HG03108 (cell line): ENCODE results near the gene FSIP1.

ENCODE experiments used
- ATAC-seq: cut with Tn5 transposase; IDR thresholded peaks from one replicate; pipeline ENCODE4 v1.9.1; 2021; ENCODE audit warnings: moderate library complexity; ENCODE audit not compliant: unreplicated experiment

FSIP1 gene

DNA sequence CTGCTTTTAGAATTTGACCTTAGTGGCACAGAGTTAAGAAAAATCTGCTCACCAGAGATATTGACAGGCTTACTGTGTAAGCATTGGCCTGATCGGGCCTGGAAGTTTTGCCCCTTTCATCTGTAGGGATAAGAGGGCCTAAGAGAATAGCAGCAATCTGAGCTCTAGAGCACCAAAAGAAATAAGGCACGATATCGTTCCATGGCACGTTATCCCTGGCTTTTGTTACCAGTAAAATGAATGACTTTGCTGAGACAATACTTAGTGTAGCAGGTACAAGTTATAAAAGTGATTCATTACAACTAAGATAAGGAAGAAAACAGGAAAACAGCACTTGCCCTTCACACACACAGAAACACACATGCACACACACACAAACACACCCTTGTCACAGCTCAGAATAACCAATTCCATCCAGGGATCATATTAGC is 196.8 kb downstream of the FSIP1 start:
- no peak for ATAC-seq

DNA sequence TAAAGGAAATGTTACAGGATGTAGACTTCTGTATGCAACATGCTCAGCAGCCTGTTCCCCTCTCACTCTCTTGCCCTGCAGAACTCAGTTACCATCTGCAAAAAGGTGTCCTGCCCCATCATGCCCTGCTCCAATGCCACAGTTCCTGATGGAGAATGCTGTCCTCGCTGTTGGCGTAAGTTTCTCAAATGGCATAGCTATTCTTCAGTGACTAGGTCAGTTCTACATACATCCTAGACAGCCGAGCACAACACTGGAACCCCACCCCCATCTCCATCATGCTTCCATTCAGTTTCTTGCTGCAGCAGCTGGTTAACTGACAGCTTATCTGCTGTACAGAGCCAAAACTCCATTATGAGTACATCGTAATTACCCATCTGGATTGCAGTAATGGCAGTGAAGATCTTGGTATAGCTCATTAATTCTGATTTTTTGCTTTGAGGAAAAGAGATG is 197.2 kb downstream of the FSIP1 start:
- ATAC-seq: no peak

DNA sequence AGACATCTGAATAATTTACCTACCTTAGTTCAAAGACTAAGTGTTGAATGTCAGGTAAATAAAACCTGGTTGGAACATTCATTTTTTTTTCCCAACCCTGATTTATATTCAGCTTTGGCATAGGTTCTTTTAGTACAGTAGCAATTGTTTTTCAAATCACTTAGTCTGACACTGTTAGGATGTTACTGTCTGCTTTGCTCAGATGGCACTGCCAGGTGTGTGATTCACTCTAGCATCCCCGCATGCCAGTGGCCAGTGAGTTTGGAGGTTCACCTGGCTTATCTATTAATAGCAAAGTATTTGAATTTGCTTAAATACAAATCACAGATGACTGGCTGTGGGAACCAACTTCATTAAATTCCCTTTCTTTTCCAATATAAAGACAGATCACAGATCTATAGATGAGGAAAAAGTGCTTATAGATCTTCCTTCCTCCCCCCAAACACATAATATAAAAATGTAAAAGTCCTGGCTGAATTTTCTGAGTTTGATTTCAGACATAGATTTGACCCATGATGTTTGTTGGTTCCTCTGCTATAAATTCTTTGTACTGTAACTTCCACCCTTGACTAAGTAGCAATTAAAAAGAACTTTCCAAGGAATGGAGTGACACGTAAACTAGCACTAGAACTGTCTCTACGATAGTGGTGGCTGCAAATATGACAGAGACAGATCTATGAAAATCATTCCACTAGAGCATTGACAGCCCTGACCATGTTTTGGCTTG is 197.8 kb downstream of the FSIP1 start:
- no peak for ATAC-seq

DNA sequence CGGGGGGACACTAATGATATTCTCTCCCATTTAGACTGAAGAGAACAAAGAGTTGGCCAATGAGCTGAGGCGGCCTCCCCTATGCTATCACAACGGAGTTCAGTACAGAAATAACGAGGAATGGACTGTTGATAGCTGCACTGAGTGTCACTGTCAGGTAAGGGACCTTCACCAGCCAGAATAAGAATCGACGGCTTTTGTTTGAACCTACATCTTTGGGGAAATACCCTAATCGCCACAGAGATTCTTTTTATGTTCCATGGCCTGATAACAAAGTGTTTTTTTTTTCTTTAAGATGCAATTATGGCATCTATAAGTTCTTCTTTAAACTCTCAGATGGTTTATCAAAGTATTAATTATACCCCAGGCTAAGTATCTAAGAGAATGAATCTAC is 198.4 kb downstream of the FSIP1 start:
- ATAC-seq: no peak

DNA sequence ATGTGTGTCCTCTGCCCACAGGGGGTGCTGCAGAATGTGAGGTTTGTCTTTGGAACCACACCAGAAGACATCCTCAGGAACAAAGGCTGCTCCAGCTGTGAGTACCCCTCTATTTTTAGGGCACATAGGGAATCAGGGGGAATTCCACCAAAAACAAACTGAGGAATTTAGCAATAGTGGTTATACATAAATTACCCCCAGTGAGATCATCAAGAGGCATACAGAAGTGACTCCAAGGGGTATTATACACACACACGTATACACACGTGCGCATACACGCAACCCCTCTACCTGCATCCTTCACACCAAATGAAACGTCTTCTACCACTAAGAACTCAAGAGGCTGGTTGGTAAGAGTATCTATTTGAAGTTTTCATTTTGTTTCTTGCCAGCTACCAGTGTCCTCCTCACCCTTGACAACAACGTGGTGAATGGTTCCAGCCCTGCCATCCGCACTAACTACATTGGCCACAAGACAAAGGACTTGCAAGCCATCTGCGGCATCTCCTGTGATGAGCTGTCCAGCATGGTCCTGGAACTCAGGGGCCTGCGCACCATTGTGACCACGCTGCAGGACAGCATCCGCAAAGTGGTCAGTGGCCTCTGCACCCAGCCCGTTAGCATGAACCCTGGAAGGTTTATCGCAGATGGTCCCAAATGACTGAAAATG is 198.9 kb downstream of the FSIP1 start:
- ATAC-seq: no peak

DNA sequence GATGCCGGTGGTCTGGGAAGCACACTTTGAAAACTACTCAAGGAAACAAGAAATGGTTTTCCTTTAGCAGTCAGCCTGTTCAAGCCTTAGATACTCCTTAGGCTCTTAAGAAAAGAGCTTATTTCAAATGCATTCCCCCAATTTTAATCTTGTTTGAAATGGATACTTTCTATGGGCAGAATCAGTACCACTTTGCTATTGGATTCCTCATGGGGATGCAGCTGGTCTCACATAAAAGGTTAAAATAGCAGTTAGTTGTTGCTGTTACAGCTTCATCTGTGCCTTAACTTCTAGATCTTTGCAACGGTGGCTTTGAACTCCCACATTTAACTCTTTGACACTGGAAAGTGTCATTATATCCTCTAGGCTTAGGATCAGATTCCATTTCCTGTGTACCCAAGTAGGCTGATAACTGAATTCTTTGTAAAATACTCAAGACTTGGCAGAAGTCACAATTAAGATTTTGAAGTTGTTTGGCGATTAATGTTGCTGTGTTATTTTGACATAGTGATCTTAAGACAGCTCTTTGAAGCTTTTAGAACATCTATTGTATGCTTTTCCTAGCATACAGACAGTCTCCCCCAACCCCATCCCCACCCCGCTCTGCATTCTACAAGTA is 199.6 kb downstream of the FSIP1 start:
- ATAC-seq: no peak

DNA sequence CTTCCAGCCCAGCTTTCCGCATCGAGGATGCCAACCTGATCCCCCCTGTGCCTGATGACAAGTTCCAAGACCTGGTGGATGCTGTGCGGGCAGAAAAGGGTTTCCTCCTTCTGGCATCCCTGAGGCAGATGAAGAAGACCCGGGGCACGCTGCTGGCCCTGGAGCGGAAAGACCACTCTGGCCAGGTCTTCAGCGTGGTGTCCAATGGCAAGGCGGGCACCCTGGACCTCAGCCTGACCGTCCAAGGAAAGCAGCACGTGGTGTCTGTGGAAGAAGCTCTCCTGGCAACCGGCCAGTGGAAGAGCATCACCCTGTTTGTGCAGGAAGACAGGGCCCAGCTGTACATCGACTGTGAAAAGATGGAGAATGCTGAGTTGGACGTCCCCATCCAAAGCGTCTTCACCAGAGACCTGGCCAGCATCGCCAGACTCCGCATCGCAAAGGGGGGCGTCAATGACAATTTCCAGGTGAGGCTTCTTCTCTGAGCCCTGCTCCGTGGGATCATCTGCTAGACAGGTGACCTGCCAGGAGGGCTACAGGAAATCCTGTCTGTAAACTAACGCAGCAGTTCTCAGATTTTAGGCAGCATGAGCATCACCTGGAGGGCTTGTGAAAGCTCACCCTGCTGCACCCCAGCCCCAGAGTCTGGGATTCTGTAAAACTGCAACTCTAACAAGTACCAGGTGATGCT is 200.2 kb downstream of the FSIP1 start:
- ATAC-seq: no peak

DNA sequence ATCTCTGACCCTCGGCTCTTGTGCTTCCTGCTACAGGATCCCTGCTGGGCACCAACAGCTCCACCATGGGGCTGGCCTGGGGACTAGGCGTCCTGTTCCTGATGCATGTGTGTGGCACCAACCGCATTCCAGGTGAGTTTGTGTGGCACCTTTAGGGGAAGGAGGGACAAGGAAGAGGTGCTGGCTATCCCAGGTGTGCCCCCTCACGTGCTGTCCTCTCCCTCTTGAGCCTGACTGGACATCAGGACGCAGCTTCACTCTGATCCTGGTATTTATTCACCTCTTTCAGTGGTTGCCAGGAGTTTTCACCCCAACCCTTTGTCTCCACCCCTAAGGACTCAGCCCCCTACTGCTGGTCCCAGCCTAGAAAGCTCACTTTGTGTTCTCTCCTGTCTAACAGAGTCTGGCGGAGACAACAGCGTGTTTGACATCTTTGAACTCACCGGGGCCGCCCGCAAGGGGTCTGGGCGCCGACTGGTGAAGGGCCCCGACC is 200.8 kb downstream of the FSIP1 start:
- no peak for ATAC-seq

DNA sequence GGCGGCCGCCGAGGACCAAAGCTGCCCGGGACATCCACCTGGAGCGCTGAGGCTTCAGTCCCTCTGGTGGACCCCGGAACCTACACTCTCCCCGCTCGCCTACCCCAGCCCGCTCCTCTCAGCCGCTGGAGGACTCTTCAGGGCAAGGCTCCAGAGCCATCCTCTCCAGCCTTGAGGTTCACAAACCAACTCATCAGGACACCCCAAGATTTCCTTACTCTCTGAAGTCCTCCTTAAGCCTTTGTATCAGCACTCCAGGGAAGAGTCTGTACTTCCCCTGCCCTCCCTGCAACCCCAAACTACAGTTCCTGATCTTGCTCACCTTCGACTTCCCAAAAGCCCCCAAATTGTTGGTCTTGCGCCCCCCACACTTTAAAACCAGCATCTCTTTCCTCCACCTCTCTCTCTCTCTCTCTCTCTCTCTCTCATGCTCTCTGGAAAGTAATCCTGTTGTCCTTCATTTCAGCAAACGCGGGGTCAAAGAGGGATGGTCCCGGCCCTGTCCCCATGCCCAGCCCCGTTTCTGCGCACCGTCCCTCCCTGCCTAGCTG is 201.3 kb downstream of the FSIP1 start:
- no peak for ATAC-seq

DNA sequence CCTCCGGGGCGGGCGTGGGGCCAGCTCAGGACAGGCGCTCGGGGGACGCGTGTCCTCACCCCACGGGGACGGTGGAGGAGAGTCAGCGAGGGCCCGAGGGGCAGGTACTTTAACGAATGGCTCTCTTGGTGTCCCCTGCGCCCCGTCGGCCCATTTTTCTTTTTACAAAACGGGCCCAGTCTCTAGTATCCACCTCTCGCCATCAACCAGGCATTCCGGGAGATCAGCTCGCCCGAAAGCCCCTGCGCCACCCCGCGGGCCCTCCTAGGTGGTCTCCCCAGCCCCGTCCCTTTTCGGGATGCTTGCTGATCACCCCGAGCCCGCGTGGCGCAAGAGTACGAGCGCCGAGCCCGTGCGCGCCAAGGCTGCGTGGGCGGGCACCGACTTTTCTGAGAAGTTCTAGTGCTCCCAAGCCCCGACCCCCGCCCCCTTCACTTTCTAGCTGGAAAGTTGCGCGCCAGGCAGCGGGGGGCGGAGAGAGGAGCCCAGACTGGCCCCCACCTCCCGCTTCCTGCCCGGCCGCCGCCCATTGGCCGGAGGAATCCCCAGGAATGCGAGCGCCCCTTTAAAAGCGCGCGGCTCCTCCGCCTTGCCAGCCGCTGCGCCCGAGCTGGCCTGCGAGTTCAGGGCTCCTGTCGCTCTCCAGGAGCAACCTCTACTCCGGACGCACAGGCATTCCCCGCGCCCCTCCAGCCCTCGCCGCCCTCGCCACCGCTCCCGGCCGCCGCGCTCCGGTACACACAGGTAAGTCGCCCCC is 202.0 kb downstream of the FSIP1 start, which contains the start of gene THBS1:
THBS1 (plus strand) TSS at position 595 of the 757 bp plus-strand sequence. CDS start 779 bp downstream, outside the sequence.
- ATAC-seq: no peak

DNA sequence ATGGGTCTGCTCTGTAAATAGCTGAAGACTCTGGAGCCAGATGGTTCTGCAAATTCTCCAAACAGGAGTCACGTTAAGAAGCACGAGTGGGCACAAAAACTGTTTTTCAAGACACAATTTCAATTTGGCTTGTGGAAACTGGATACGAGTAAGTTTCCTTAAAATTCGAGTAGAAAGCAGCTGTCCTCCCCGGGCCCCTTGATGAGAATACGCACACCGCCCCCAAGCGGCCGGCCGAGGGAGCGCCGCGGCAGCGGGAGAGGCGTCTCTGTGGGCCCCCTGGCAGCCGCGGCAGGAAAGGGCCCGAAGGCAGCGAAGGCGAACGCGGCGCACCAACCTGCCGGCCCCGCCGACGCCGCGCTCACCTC is 202.5 kb downstream of the FSIP1 start:
- ATAC-seq: peak; percentile 74

DNA sequence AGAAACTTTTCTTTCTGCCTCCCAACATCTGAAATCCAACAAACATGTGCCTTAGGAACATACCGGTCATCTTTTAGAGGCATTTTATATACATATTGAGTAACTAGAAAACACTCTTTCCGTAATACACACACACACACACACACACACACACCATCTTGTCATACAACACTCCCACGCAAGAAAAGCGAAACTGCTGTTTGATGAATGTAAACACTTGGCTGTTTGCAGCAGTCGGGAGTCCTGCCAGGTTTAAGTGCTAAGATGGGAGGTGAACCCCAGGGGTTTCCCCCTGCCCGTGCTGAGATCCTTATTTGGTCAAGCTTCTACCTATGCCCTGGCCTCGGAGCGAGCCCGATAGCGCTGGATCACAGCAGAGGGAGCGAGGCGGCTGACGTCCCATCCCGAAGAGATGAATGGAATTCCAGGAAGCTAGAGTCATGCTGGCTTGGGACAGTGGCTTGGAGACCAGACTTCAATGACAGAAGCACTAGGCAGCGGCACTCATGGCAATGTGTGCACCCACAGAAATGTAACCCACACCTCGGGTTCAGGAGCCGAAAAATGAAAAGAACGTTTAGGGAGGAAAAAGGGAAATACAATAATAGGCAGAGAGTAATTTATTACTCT is 203.0 kb downstream of the FSIP1 start:
- no peak for ATAC-seq

DNA sequence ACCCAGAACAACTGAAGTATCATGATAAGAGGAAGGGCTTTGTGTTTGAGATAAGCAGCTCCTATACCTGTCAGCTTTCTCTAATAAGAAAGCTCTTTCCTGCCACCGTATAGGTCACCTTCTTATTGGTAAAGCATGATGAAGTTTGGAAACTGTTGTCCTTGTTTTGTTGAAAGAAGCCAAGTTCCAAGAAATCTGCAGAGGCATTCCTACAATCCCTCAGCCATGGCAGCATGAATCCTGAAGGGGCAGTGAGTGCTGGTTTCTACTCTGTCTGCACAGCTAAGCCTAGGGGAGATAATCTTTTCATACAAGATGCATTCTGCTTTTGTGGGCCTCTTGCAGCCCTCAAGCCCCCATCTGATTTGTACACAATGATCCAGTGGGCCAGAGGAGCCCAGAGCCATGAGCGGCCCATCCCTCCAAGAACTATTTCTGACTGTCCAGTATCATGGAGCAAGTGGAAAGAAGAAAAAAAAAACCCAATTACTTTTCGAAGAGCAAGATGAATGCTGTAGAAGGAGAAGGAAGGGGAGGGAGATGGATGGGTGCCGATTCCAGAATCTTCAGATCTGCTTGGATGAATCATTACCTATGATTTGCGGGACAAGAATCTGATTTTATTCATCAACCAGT is 203.7 kb downstream of the FSIP1 start:
- ATAC-seq: no peak

DNA sequence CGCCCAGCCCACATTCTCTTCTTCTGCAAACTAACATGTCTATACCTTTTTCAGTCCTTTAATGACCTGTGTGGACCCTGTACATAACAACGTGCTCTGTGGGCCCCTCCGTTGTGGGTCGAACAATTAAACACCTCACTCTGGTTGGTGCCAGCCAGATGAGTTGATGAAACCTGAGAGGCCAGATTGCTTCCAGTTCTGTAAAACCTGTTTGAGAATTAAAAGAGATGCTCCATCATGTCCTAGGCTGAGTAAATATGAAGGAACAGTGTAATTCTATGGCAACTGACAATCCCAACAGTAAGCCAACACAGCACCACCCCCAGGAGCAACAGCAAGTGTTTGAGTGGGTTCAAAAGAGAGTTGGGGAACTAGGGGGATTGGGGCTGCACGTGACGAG is 207.5 kb downstream of the FSIP1 start:
- no peak for ATAC-seq

DNA sequence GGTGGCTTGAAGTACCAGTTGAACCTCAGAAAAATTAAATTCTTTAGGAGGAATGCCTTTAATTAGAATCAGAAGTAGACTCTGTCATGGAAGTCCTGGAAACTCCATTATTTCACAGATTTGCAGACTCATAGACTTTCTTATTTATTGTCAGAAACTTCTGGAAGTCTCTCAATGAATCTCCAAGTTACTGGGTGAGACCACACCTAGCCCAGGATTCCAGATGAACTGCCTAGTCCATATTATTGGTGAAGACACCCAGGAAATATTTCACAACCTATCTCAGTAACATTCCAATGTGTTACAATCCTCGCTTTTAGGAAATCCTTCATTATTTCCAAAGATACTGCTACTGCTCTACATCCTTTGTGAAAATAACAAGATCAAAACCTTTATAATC is 208.2 kb downstream of the FSIP1 start:
- no peak for ATAC-seq

DNA sequence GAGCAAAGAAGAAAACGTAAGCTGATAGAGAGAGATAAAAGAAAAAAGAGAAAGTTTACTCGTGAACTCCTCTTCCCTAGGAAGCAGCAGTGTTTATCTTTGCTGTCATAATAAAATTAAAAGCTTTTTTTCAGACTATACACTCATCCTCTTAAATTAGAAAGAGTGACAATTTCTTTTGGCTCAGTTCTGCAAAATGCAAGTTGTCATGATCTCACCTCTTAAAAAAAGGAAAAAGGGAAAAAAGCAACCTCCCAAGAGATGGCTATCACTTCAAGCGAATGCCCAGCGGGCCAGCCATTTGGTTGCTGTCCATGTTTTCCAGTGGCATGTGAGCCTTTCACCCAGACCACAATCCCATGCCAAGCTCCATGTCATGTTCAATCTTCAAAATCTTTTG is 208.8 kb downstream of the FSIP1 start:
- ATAC-seq: no peak

DNA sequence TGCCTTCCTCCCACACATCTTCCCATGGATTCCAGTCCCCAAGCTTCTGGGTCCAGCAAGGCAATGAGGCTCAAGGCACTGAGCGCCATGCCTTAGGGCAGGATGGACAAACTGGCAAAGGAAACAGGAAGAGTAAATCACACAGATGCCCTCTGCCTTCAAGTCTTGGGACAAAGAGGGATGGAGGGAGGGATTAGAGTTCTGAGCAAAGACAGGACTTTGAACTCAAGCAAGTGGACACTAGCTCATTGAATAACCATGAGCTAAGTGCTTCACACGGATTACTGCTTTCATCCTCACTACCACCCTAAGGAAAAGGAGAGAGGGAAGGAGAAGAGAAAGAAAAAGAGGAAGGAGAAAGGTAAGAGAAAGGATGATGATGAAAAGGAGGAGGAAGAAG is 209.4 kb downstream of the FSIP1 start:
- ATAC-seq: no peak

DNA sequence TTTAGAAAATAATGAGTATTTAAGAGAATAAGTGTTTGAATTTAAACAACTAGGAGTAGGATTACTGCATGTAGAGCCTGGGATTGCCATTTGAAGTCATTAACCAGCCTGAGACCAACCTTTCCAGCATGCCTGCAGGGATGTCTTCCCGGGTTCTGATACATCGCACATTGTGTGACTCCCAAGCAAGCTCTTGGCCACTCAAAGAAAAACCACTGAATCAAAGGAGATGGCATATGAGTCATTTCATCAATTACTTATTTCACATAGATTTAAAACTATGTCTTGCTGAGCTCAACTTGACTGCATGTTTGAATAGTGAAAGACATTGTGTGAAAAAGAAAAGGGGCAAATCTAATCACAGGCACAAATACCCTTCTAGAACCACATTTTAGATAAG is 216.8 kb downstream of the FSIP1 start:
- ATAC-seq: no peak

DNA sequence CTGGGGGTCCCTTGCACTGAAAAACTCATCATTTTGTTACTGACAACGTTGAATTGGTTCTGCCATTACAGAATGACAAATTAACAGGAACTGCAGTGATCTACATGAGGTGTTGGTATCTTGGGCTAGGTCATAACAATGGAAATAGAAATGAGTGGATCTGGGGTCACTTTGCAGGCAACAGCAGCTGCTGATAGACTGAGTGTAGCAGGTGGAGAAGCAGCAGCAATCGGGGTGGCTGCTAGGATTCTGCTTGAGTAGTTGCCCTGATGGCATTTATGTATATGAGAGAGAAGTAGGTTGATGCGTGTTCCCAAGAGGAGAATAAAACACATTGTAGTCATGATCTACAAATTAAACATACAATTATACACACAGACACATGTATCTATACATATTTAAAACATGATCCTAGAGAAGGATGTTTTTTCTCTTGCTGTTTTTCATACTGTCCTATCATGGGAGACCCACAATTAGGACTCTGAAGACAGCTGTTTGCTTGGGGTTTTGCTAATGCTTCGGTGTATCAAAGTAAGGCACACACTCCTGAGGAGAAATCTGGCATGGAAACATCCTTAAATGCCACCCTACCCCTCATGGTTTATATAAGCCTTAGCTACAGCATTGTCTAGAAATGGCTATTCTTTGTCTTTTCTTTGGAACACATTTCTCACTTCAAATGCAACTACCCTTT is 217.5 kb downstream of the FSIP1 start:
- ATAC-seq: no peak
